HG02763 (cell line): ENCODE data around the gene ARPP19.
"Not testable (repeated sequence)": the region's sequence is repeated elsewhere in the genome, so short reads cannot be mapped to it uniquely, and the experiment has no call there.

Experiments
- ATAC-seq: cut with Tn5 transposase; IDR thresholded peaks from one replicate; pipeline ENCODE4 v1.9.1; 2021; ENCODE audit warnings: mild to moderate bottlenecking, moderate library complexity; ENCODE audit not compliant: unreplicated experiment

The ARPP19 gene

DNA sequence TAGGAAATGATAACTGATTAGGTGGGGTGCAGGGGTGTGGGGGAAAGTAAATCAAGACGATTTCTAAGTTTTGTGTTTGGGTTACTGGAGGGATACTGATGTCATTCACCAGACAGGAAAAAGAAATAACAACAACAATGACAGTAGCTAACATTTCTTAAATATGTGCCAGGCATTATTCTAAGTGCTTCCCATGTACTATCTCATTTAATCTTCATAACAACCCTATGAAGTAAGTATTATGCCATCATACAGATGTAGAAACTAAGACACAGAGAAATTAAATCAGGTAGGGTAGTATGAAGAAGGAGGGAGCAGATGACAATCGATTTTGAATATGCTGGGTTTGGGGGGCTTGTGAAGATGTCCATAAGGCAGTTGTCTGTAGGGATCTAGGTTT lies 53.5 kb downstream of the ARPP19 start:
- ATAC-seq: no peak

DNA sequence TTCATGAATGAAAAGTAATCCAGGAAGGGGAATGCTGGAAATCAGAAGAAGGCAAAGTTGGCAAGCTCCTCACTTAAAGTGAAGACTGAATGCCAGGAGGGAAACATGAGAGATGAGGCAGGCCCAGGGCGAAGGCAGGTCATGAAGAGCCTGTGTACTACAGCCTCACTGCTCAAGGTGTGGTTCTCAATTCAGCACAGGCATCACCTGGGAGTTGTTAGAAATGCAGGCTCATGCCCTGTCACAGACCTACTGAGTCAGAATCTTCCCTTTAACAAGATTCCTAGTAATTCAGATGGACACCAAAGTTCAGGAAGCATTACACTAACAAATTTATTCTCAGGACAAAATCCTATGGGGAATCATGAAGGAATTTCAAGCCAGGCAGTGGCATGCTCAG lies 54.3 kb downstream of the ARPP19 start:
- no peak for ATAC-seq

DNA sequence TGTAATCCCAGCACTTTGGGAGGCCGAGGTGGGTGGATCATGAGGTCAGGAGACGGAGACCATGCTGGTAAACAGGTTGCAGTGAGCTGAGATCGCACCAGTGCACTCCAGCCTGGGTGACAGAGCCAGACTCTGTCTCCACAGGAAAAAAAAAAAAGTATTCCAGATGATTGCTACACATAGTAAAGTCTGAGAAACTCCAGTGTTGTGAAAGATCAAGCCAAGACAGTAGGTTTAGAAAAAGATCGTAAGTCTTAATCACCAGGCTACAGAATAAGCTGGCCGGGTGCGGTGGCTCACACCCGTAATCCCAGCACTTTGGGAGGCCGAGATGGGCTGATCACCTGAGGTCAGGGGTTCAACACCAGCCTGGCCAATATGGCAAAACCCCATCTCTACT lies 56.0 kb downstream of the ARPP19 start:
- not testable (repeated sequence) for ATAC-seq

DNA sequence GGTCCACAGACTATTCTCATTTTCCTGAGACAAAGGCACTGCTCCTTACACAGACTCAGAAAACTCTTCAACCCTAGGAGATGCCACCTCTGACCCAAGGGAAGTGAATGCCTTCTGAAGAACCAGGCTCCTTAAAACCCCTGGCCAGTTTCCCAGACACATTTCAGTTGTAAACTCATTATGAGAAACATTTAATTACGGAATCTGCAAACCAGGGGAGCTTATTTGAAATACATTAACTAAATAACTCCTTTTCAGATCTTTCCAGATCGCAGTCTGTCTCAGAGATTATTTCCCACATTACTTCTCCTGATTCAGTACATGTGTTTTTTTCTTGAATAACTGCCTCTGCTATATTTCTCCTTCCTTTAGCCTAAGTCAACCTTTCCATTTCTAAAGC lies 57.7 kb downstream of the ARPP19 start:
- ATAC-seq: no peak

DNA sequence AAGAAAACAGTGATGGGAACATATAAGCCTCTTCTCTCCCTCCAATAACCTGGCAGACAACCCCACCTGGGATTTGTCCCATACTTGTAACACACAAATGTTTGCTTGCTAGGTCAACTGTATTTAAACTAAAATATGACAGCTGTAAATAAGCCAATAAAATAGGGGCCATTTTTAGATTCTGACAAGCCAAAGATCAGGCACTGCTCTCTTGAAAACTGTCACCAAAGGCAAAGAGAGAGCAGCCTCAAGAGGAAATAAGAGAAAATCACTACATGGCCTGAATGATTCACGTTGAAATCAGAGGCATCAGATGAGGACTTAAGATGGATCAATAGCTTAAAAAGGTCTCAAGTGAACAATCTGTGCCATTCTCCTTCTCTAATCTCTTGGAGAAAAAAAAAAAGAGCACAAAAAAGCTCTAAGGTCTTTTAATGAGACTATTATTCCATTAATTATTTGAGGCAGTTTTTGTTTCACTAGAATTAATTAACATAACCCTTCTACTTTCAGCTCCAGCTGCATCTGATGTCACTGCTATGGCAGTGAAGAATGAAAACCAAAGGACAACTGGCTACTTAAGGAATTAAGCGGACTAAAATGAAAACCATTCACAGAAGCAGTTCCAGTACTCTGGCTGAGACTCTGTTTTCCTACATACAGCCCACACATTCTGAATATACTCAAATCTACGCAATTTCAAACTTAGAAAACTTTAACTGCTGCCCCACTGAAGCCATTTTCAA lies 59.2 kb downstream of the ARPP19 start:
- ATAC-seq: no peak

DNA sequence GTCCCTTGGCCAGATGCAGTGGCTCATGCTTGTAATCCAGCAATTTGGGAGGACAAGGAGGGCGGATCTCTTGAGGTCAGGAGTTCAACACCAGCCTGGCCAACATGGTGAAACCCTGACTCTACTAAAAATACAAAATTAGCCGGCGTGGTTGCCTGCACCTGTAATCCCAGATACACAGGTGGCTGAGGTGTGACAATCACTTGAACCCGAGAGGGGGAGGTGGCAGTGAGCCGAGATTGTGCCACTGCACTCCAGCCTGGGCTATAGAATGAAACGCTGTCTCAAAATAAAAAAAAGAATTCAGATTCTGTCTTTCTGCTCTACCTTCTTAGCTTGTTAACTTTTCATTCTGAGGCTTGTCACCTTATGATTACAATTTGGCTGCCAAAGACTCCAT lies 62.3 kb downstream of the ARPP19 start:
- no peak for ATAC-seq

DNA sequence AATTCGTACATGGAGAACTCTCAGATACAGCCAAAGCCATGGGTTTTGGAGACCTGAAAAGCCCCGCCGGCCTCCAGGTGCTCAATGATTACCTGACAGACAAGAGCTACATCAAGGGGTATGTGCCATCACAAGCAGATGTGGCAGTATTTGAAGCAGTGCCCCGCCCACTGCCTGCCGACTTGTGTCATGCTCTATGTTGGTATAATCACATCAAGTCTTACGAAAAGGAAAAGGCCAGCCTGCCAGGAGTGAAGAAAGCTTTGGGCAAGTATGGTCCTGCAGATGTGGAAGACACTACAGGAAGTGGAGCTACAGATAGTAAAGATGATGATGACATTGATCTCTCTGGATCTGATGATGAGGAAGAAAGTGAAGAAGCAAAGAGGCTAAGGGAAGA lies 63.7 kb downstream of the ARPP19 start:
- no peak for ATAC-seq

DNA sequence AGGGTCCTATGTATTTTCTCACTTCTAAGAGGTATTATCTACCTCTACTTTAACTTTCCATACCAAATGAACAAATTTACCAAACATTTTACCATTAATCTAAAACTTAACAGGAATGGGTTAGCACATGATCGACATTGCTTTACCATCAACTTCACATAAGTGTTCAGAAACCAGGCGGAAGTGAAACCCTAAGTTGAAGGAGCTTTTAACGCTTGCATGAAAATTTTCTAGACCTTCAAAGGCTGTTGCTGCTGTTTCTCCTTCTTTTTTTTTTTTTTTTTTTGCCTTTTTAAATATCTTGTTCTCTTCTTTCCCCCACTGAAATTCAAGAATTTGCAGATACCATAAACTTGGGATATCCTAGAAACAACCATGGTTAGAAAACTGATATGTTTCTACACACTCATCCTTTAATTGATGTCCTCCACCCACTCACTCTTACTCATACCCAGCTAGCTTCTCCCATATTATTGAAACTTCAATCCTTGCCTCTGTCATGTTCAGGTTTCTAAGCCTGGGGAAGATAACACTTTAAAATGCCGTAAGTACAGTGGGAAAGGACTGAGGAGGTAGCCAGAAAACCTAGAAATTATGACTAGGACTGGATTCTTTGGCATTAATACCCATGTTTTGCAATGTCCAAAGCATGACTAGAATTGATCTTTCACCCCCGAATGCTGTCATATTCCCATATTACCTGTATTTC lies 64.9 kb downstream of the ARPP19 start:
- peak; percentile 72 for ATAC-seq

DNA sequence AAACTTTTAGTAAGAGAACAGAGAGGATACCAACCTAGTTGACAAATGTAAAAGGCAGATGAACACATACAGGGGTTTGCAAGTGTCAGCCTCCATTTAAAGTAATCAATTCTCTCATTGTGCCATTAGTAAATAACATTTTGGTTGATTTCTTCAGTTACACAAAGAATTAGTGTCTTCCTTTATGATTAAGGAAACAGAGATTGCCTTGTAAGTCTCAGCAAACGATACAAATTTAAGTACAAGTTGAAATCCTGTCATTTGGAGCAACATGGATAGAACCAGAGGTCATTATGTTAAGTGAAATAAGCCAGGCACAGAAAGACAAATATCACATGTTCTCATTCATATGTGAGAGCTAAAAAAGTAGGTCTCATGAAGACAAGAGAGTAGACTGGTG lies 66.2 kb downstream of the ARPP19 start:
- no peak for ATAC-seq

DNA sequence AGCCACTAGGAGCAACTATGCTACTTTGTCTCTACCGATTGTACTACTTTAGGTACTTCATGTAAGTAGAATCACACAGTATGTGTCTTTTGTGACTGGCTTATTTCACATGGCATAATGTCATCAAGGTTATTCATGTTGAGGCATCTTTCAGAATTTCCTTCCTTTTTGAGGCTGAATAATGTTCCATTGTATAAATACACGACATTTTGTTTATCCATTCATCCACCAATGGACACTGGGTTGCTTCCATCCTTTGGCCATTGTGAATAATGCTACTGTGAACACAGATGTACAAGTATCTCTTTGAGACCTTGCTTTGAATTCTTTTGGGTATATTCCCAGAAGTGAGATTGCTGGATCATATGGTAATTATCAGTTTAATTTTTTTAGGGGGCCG lies 69.3 kb downstream of the ARPP19 start:
- ATAC-seq: no peak

DNA sequence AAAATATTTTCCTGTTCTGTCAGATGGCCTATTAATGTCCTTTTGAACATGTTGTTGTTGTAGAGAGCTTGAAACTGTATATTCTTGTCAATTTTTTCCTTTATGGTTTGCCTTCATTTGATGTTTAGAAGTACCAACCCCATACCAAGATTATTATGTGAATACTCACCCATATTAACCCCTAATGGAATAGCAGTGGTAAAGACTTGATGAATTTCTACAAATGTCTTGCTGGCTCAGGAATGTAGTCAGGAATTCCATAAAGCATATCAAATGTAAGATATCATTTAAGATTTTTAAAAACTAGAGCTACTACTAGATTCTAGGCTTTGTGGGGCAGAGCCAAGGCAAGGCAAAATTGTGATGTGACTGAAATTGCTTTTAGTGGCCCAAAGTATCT lies 70.1 kb downstream of the ARPP19 start:
- no peak for ATAC-seq
